GM18499 (cell line): ENCODE data around the gene BCL11B.
"Not testable (repeated sequence)": the region's sequence is repeated elsewhere in the genome, so short reads cannot be mapped to it uniquely, and the experiment has no call there.

Experiments used
- ATAC-seq: cut with Tn5 transposase; IDR thresholded peaks from one replicate; pipeline ENCODE4 v1.9.1; 2021; ENCODE audit warnings: moderate number of reproducible peaks; ENCODE audit not compliant: insufficient read depth, unreplicated experiment

Gene BCL11B

DNA sequence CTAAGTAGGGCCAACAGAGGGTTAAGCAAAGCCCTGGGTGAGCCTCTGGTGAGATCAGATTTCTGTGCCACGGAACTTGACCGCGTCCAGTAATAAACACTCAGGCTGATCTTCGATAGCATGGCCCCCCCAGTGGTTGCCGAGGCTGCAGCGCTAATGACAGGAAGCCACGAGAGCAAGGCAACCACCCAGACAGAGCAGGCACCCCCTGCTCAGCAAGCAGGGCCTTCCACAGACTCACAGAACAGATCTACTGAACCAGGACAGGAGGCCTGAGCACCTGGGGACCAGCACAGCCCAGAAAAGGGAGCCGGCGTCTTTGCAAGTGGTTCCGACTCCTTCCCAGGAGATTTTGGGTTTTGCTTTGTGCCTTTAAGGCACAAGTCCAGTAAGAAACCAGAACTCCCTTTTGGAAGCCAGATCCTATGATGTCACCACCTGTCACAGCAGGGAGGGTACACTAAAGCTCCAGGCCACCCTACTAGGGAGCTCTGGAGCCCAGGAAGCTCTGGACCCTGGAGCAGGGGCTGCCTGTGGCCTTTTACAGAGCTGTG lies 42.3 kb downstream of the BCL11B start:
- no peak for ATAC-seq

DNA sequence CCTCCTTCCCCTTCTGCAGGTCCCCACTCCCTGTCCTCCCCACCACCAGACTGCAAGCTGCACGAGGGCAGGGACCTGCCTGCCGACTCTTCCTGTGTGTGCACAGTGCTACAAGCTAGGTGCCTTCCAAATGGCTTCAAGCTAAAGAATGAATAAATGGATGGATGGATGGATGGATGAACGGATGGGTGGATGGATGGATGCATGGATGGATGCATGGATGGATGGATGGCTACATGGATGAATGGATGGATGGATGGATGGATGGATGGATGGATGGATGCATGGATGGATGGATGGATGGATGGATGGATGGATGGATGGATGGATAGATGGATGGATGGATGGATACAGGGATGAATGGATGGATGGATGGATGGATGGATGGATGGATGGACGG lies 43.2 kb downstream of the BCL11B start:
- ATAC-seq, result not testable (repeated sequence)

DNA sequence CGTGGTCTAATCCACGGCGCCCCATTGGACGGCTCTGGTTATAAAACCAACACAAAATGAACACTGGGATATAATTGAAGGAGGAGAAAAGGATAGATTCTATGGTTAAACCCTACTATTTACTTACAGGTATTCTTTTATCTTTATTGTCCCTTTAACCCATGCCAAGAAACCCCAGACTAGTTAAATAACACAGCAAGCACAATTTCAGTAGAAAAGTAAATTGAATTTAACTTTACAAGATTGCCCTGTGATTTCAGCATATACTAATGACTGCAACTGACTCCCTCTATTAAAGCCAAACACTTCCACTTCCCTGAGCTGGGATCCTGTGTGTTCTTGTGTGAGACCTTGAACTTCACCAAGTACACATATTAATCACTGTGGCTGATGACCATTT lies 45.3 kb downstream of the BCL11B start:
- ATAC-seq, result no peak

DNA sequence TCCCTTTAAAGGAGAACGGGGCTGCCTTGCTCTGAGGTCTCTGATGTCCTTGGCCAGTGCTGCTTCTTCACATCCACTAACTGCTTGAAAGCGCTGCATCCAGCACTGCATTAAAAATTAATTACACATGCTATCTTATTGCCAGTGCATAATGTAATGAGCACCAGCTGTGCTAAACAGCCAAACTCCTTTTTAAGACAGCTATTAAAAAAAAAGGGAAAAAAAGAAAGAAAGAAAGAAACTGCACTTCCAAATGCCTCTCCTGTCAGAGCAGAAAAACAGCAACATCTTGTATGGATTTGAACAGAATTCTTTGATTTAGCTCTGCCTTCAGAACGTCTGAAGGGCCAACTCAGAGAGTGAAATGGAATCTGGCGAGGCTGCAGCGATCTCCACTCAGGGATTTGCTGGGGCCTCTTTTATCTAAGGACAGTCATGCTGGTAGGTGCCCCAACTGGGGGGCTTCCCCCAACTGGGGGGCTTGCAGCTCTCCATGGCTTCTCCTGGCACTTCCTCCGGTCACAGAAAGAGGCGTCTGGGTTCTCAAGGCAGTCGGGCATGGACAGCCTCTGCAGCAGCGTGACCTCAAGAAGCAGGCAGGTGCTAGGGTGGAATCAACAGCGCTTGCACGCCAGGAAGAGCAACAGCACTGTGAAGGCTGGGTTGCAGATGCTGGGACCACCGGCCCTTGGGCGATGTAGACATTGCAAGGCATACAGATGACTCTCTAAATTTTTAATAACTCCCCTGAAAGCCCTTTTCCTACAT lies 46.4 kb downstream of the BCL11B start:
- no peak for ATAC-seq

DNA sequence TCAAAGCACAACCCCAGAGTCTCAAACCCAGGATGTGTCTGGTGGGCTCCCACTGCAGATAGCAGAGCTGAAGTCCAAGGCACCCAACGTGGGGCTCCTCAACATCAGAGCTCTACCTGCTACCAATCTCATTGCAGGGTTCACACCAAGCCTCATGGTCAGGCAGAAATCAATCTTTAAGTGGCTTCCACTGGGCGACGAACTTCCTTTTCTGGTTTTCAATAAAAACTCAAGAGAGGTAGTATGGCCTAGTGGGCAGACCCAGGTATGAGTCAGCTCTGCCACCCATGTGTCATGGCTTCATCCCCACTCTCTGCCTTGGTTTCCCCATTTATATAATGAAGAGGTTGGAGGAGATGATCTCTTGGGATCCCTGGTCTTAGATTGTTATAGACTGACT lies 47.0 kb downstream of the BCL11B start:
- no peak for ATAC-seq

DNA sequence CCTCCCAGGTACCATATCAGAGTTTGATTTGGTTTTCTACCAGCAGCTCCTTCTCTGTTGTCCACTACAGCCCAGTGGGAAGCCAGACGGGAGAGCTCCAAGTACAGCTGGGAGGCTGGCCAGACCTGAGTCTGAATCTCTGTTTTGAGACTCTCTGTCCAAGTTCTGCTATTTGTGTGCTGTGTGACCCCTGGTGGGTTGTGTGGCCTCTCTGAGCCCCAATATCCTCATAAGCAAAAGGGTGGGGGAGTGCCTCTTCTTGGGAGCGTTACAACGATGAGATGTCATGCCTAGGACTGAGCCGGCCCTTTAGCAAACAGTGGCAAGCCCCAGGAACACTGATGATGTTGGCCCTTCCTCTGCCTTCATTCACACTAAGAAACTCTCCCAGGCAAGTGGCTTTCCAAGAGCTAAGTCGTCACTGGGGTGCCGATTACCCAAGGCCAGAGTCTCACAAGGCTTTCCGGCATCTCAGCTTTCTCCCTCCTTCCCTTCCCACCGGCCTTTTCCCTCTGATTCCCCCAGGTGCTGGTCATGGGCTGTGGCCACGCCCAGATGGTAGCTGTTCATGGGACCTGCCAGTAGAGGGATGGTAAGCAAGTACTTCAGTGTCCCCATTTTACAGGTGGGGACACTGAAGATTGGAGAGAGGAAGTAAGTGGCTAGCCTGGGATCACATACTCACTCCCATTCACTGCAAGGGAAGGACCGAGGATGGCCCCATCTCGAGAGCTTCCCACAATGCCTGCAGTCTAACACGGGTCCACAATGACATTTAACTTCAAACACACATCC lies 47.7 kb downstream of the BCL11B start:
- no peak for ATAC-seq

DNA sequence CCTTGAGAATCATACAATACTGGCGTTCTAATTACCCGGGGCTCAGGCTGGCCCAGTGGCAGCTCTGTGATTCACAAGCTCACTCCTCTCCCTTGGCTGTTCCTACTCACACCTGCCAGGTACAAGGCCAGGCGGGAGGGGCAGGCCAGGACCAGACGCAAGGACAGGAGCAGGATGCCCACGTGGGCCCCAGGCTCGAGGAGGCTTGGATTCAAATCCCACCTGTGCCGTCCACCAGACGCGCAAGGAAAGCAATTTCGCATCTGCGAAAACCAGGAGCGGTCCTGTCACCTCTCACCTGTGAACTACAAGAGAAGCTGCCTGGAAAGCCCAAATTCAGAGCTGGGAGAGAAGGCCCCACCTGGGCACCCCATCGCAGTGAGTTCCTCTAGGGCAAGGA lies 50.6 kb downstream of the BCL11B start:
- no peak for ATAC-seq

DNA sequence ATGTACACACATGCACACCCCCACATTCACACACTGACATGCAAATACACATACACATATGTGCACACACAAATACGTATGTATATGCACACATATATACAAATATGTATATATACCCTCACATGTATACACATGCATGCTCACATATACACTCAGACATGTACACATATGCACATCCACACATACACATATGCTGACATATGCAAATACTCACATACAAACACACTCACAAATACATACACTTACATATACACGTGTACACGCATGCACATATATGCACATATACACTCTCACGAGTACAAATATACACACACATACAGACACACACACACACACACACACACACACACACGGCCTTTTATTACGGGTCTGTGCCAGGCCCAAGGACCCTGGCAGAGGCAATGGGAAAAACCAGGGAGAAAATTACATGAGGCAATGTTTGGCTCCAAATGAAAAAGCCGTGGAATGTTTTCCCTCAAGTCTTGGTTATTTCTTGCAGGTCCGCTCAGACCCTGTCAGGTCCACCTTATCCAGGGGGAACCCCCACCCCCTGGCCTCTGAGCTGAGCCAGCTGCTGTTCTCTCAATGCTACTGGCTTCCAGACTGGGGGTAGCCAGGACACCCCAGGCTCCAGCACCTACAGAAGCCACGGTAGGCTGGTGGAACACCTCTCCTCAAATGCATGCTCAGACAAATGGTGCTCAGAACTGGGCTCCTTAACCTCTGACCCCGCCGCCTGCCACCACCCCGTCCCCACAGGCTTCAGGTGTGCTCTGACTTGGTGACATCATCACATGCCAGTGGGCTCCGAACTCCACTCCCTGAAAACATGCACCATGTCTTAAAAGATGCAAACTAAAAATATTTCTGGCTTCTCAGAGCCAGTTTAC lies 54.7 kb downstream of the BCL11B start:
- ATAC-seq, result no peak

DNA sequence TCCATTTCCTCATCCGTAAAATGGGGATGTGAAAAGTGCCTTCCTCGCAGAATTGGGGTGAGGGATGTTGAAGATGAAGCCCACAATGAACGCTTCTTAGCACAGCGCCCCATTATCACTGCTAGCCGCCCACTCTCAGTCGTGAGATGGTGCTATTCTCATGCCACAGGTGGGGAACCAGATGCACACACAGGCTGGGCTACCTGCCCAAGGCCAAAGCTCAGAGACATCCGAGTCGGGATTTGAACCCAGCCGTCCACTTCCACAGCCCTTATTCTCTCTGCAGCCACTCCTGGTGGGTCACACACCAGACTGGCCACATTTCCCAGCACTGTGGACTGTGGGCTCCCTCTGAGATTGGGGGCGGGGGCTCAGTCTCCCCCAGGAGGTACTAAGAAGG lies 55.8 kb downstream of the BCL11B start:
- ATAC-seq, result no peak

DNA sequence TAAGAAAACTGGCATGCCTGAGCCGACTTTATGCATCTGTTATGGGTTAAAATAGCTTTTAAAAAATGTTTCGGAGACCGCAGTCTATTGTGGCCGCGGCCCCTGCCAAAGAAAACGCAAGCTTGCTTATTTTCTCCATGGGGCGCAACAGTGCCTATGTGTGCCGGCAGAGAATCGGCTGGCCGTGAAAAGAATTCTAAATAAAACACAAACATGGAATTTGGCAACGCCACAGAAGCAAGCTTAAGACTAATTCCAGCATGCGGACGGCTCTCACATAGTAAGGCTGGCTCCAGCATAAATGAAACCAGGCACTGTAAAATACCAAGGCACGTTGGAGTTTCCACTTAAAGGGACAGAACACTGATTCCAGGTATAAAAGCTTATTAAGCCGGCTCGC lies 56.7 kb downstream of the BCL11B start:
- ATAC-seq, result no peak

DNA sequence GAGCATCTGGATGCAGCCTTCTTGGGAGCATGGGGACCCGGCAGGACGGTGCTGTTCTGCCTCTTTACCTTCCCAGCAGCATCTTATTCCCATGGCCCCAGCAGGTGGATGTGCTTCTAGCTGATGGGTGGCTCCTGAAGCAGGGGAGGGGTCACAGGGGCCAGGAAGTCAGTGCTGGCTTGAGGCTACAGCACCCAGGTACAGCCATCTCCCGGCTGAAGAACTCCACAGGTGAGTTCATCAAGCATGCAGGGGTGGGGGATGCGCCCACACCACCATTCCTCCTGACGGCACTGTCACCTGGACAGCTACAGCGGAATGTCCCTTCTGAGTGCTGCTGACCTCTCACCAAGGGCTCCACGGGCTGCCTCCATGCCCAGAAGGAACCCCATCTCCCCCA lies 57.3 kb downstream of the BCL11B start:
- no peak for ATAC-seq

DNA sequence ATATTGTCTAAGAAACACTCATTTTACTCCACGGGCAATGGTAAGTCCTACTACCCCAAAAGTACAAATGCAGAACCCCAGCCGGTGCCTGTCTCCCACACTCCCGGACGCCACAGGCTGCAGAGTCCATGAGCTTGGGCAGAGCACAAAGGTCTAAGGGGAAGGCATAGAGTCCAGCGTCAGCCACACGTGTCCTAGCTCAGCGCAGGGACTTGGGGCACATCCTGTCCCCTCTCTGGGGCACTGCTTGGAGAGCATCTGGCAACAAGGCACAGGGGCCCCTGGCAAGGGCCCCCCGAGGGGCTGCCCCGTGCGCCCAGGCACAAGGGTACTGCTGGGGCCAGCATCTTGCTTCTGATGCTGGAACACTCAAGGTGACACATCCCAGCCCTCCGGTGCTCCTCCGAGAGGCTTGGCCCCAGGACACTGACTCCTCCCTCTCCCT lies 58.4 kb downstream of the BCL11B start:
- ATAC-seq, result no peak

DNA sequence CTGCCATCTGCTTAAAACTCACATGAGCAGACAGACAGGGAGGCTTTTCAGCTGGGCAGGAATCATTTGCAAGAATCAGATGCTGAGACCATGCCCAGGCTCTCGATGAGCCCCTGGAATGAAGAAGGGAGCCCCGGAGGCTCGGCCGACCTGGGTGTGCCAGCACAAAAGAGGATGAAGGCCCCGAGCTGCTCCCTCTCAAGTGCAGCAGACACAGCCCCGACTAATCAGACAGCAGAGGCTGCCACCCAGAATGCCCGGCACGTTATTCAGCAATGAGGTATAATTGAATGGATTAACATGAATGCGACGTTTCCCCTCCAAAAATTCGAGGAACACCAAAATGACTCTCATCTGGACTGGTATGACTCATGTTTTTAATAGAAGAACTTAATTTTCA lies 58.9 kb downstream of the BCL11B start:
- ATAC-seq, result no peak

DNA sequence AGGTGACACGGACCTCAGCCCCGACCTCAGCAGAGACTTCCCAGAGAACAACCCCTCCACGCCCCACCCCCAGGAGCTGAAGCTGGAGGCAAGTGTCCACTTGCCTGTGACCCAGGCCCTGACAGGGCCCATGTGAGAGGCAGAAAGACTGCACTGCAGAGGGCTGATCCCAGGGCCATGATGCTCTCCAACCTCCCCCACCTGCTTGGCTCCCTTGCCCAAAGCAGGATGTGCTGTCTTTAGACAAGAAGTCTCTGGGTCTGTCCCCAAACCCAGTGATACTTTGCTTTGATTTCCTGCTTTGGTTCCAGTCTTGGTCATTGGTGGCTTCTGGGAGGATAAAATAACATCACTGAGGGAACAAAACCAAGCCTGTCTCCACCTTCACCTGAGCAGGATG lies 59.4 kb downstream of the BCL11B start:
- no peak for ATAC-seq

DNA sequence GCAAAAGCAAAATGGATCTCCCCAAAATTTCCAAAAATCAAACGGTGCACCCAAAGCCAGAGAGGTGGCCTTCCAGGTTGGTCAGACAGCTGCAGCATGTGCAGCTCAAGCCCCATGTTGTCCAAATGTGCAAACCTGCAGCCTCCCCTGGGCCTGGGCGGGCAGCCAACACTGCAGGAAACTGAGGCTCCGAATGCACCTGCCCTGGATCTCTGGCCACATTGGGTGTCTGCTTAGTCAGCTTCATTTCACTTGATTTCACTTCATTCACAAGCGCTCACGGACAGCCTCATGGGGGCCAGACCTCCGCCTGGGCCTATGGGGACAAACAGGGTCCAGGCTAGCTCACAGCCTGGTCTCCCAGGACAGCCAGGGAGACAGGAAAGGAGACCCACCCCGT lies 59.8 kb downstream of the BCL11B start:
- ATAC-seq, result no peak

DNA sequence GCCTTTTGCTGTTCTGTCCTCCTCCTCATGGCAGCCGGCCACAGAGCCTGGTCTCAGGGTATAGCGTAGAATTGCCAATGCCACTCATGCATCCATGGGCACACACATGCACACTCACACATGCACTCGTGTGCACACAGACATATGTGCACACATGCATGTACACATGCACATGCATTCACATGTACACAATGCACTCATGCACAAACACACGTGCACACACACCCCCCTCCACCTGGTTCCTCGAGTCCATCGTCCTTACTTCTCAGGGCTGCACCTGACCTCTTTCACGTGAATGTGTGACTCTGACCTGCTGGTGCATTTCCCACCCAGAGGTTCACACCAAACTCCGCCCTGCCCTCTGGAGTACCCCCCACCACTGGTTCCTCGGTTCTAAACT lies 60.6 kb downstream of the BCL11B start:
- no peak for ATAC-seq

DNA sequence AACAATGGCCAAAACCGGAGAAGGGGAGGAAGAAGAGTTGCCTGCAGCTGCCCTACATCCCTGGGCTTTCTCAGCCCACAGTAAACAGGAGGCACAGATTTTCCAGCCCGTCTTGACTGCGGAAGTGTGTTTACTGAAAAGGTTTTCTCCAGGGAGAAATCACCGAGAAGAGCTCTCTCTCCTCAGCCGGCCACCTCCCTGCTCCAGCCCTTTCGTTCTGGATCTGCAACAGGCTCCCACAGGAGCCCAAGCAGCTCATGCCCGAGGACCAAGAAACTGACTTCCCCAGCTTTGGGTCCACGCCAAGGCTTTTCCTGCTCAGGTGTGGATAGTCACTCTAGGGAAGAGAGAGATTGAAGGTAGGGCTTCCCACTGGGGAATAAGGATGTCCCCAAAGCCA lies 61.7 kb downstream of the BCL11B start:
- no peak for ATAC-seq

DNA sequence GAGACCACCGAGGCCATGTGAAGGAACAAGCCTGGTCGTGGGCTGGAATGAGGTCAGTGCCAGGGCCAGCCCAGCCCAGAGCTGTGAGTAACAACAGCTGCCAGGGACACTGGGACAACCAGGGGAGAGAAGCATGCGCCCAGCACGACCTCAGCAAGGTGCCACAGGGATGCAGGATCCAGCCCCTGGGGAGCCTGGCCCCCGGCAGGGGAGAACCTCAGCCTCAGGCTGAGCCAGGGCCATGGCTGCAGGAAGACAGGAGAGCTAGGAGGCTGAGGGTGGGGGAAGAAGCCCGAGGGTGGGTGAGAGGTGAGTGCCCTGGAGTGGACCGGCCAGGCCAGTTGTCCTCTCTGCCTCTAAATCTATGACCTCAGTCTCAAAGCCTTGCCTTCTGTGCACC lies 62.6 kb downstream of the BCL11B start:
- no peak for ATAC-seq

DNA sequence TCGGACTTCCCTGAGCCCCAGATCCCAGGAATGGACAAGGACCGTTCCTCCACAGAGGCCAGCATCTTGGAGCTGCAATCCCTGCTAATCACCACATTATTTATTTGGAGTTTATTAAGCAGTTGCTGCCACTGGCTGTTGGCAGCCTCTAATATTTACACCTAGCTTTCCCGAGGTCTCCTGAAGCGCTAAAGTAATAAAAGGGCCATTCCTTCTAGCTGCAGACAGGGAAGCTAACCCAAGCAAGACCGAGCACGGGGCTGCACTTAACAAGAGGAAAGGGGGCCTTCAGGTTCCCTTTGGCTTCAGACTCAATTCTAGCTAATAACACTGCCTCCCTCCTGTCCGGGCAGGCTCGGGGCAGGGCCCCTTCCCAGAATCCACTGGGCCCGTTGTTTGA lies 63.7 kb downstream of the BCL11B start:
- ATAC-seq, result no peak

DNA sequence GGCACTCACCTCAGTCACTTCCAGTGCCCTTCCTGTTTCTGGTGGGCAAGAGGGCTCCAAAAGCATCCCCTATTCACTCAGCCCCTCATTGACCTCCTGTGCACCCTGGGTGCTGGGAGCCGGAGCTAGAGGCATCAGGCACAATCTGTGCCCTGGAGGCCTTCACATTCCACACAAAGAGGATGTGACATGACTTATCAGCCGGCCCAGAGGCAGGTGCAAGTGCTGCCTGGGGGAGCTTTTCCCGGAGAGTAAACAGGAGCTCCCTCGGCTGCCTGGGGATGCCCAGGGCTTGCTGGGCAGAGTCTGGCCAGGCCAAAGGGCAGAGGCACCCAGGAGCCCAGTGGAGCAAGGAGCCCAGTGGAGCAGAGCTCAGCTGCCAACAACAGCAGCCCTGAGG lies 64.5 kb downstream of the BCL11B start:
- ATAC-seq, result no peak

DNA sequence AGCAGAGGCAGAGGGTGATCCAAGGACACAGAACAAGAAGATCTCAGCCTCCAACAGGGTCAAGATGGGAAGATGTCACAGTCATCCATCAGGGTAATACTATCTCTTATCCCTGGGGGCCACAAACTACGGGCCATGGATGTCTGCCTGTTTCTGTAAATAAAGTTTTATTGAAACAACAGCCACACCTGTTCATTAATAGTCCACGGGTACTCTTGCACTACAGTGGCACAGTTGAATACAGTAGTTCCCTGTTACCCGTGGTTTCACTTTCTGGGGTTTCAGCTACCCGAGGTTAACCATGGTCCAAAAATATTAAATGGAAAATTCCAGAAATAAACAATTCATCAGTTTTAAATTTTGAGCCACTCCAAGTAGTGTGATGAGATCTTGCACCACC lies 65.9 kb downstream of the BCL11B start:
- ATAC-seq, result no peak
